Suppressor macrophage treated with lipopolysaccharide for 4 hours (primary cell): ENCODE measurements around the gene GATB.

ENCODE experiments used
- DNase-seq: peaks from one replicate; pipeline ENCODE4 v3.0.0-alpha.2; 2020

GATB gene

DNA sequence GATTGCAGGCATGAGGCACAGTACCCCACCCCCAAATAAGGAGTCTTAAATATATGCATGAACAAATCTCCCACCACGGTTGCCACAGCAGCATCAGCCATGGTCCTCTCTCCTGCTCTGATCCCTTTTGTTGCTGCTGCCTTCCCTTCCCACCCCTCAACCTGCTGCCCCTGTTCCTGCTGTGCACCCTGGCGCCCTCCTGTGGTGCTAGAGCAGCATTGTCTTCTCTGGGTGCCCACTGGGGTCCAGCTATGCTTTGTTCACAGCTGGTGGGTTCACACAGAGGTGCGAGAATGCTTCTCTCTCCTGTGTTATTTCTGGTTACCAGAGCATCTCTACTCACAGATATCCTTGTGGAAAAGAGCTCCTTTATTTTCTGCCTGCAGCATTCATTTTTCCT, 116.2 kb downstream of the GATB start:
- no peak for DNase-seq

DNA sequence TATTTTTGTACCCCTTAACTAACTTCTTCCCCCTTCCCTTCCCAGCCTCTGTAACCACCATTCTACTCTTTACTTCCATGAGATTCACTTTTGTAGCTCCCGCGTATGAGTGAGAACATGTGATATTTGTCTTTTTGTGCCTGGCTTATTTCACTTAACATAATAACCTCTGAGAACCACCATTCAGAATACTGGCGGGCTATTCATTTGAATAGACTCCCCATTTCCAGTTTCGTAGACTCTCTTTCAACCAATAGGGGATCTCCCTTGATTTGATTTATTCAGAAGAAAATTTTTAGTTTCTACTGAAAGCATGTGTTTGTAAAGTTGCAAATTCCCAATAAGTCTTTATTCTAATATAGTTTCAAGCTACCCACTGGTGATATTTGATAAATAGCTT, 117.2 kb downstream of the GATB start:
- no peak for DNase-seq

DNA sequence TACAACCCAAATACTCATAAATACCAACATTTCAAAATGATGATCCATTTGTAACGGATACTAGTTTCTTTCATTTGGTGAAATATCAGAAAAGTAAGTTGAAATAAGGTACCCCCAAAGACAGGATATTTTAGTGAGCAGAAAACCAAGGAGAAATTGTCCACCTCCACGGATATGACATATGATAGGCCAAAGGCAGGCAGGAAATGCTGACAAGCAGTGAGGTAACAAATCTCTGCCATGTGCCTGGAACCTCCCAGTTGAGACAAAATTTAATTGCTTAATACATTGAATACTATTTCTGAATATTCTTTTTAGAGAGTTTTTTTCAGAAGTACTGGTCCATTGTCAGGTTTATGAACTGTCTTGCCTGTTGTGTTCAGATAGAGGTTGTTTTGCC, 118.8 kb downstream of the GATB start:
- DNase-seq: no peak

DNA sequence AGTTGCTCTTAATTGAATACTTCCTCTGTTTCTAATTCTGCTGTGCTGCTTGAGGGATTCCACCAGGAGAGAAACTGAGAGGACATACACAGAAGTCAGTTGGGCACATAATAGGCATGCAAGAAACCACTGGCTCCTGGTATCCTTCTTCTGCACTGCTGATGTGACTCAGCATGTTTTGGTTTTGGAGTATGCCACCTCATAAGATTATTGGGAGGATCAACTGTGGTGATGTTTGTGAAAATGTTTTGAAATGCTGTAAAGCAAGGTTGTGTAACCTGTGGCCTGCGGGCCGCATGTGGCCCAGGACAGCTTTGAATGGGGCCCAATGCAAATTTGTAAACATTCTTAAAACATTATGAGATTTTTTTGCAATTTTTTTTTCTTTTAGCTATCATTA, 119.6 kb downstream of the GATB start:
- peak; percentile 25 for DNase-seq

DNA sequence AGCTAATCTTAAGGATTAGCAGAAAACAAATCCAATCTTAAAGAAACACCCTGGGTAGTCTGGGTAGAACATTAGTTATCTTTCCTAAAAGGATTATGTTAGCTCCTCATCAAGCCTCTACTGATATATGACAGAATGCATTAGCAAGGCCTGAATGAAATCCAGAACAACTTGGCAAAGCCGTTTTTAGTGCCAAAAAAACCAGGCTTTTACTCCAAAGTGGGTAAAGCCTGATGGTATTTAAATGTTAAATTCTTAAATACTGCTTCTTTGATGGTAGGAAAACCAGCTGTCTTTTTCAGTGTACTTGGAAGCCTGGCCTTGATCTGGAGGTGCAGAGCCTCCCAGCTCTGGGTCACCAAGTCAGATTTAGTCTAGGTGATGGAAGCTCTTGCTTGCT, 120.4 kb downstream of the GATB start:
- DNase-seq: no peak

DNA sequence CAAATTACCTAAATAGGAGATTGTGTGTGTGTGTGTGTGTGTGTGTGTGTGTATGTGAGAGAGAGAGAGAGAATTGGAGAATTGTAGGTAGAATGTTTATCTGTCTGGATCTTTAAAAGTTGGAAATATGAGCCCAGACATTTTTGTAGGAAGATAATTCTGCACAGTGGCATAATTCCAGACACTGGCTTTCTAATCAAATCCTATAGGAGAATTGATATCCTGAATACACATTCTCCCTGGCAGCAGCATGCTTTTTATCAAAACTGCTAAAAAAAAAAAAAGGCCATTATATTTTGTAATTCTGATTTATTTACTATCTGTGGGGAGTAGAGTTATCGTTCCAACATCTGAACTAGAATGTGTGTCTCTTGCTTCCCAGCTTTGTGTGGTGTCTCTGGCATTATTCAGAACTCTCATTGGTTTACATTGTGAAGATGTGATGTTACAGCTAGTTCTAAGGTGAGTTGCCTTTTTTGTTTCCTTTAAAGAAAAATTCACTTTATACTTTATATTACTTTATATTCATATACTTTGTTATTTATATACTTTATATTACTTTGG, 122.4 kb downstream of the GATB start:
- DNase-seq: no peak

DNA sequence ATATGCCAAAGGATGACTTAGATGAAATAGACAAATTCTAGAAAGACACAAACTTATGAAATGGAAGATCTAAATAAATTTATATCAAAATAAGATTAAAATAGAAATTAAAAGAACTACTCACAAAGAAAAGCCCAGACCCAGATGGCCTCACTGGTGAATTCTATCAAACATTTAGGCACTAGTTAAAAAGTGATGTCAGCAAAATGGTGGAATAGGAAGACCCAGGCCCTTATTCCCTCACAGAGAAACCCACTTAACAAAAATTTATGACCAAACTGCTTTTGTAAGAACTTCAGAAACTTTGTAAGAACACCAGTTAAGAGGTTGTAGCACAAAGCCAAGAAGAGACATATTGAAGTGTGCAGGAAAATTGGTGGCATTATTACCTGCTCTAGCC, 129.5 kb downstream of the GATB start:
- DNase-seq: no peak

DNA sequence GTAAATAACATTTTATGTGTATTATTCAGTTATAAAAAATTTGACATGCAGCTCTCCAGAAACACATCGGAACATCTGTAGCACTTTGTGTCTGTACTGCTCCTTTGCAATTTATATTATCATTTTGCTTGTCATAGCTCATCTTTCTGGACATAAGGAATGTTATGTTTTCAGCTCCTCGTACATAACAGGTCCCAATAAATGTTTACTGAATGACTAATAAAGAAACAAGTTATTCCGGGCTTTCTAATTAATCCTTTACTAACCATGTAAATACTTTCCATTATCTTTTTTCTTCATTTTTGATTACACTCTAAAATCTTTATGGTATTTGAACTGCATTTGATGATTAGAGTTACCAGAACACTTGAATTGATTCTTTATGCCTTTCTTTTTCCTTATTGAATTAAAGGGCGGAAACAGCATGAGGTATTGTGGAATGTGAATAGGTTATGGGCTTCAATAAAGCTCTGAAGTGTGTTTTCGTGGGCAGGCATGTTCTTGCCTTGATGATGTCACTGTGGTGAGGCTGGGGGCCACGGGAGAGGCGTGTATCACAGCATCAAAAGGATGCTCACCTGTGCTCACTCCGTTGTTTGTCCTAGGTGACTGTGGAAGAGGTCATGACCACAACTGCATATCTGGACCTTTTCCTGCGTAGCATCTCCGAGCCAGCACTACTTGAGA, 131.6 kb downstream of the GATB start:
- DNase-seq: no peak

DNA sequence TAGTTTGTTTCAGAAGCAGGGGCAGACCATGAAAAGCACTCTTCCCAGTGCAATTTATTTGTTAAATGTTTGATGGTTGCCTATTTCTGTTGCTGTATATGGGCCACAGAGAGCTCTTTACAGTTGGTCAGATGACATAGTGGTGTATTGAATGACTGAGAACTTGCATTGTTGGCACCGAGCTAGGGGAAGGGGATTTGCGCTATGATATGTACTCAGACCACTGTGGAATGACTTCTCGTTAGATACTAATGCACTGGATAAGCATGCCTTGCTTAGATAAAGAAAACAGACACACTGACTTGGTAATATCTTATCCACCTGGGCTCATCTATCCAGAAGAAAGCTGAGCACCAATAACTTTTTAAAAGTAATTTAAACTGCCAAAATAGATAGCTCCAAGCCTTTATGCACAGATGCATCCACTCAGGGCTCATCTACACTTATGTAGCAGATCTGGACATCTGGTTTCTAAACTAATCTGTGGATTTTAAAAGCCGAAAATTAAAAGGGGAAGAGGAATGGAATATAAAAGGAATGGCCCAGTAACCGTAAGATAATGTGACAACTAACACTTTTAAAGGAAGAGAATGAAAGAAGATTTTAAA, 132.7 kb downstream of the GATB start:
- no peak for DNase-seq

DNA sequence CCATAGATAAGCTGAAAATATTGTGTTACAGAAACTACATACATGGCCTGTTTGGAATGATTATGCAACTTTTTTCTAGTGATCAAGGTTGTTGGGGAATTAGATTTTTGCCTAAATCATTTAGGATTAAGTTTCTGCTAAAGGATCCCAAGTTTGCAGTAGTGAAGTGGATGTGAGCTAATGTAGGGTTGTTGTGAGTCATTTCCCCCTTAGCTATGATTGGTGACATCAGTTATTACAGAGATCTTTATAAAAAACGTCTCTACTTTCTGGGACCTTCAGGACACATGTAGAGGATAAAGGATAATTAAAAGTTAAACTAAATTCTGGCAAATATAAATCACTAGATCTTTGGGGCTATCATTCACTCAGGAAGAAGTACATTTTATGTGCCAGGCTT, 133.3 kb downstream of the GATB start:
- DNase-seq: no peak

DNA sequence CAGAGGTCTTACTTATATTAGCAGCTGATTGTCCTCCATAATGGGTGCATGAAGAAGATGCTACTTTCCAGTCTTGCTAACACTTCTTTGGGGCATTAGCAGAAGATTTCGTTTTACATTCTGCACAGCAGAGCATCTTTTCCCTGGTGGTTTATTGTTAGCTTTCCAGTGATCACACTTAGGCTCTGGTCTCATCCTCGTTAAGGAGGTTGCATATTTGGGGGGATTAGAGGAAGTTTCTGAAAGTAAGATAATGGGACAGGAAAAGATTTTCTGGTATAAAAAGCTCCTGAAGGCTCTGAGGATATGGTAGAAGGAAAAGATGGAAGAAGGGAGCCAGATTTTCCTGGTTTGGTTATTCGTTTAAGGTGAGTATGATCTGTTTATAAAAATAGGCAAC, 134.1 kb downstream of the GATB start:
- no peak for DNase-seq

DNA sequence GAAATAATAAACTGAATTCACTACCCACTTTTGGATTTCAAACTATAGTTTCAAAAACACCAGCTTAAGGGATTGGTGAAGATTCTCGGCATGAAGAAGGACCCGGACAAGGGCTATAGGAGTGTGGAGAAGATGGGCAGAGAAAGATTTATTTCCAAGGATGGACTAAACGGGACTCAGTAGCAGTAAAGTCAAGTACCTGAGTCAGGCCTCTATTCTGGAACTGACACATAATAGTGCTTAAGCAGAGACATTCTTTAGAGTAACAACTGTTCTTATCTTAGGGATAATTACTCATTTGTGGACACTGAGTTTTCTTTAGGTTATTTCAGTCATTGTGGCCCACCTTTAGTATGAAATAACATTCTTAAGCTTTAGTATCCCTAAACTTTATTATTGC, 134.6 kb downstream of the GATB start:
- no peak for DNase-seq

DNA sequence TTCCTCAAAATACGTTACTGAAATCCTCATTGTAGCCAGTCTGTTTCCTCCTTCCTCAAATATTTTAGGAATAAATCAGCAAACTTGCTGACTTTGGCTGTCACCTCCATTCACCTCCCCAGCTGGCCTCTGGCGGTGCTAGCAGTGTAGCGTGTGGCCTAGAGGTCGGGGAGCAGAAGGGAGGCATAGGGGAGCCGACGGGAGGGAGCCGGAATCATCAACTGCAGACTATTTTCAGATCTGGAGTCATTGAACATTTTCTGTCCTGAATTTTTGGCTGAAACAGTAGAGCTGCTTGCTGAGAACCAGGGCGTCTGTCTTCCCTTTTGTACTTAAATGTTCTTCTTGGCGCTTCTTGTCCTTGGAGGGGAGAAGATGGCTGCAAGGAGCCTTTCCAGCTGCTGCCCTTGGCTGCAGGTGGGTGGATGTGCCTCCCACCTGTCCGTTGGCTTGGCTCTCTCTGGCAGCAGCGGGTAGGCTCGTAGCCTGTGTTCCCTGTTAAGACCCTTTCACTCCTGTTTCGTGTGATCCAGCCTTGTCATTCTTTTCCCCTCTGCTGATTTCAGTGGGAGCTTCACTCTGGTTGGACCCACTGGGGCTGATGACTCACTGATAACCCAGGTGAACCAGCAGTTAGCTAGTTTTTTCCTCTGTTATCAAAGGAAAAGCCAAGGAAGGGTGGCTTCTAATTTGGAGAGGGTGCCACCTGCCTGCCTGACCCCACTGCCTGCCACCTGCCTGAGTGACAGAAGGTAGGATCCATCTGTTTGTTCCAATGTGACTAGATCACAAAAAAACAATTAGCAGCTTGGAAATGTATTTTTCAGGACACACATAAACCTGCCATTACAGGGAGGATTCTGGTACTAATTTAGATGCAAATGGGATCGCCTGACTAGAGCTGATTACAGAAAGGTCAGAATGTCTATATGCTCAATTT, 135.9 kb downstream of the GATB start:
- no peak for DNase-seq
